Loucy (cell line): ENCODE data around the gene IER2.

ENCODE experiments used
- H2AFZ ChIP-seq: fragments of 200-600 bp; sonication (generic); 2 replicates; pipeline ENCODE4 v1.6.0; 2016; ENCODE audit warnings: antibody characterized with exemption, mild to moderate bottlenecking, low read length, moderate library complexity
- H3F3A ChIP-seq: fragments of 200-600 bp; 2 replicates; pipeline ENCODE4 v1.6.0; 2016; ENCODE audit warnings: antibody characterized with exemption, low read depth, mild to moderate bottlenecking
- H3K27me3 ChIP-seq: fragments of 200-600 bp; sonication (generic); 2 replicates; pipeline ENCODE4 v1.6.1; 2014; ENCODE audit warnings: low read length, mild to moderate bottlenecking; ENCODE audit not compliant: insufficient read depth, poor library complexity, severe bottlenecking
- H3K36me3 ChIP-seq: fragments of 200-600 bp; sonication (generic); 2 replicates; pipeline ENCODE4 v1.6.1; 2016; ENCODE audit warnings: low read length; ENCODE audit not compliant: insufficient read depth
- H3K4me1 ChIP-seq: fragments of 200-600 bp; sonication (generic); 2 replicates; pipeline ENCODE4 v1.5.1; 2014; ENCODE audit warnings: low read length, mild to moderate bottlenecking; ENCODE audit not compliant: insufficient read depth, poor library complexity, severe bottlenecking
- H3K4me2 ChIP-seq: fragments of 200-600 bp; sonication (generic); 2 replicates; pipeline ENCODE4 v1.6.0; 2014; ENCODE audit warnings: antibody characterized with exemption, low read length, low read depth, mild to moderate bottlenecking; ENCODE audit not compliant: poor library complexity, severe bottlenecking
- H3K4me3 ChIP-seq: fragments of 200-600 bp; sonication (generic); 2 replicates; pipeline ENCODE4 v1.5.1; 2014; ENCODE audit warnings: low read length, mild to moderate bottlenecking, mixed read lengths; ENCODE audit not compliant: poor library complexity, severe bottlenecking
- H3K79me2 ChIP-seq: fragments of 200-600 bp; sonication (generic); 2 replicates; pipeline ENCODE4 v1.6.1; 2014; ENCODE audit warnings: low read length; ENCODE audit not compliant: insufficient read depth
- H3K9ac ChIP-seq: fragments of 200-600 bp; sonication (generic); 2 replicates; pipeline ENCODE4 v1.6.0; 2014; ENCODE audit warnings: mild to moderate bottlenecking, low read depth, low read length, moderate library complexity; ENCODE audit not compliant: poor library complexity, severe bottlenecking
- H3K9me2 ChIP-seq: fragments of 200-600 bp; sonication (generic); replicated peaks from 2 replicates; pipeline ENCODE4 v1.6.1; 2016; ENCODE audit warnings: low read depth, low read length, mixed read lengths
- H3K9me3 ChIP-seq: fragments of 200-600 bp; sonication (generic); 2 replicates; pipeline ENCODE4 v1.6.1; 2014; ENCODE audit warnings: mild to moderate bottlenecking, antibody characterized with exemption, low read length, low read depth; ENCODE audit not compliant: insufficient read depth
- H4K20me1 ChIP-seq: fragments of 200-600 bp; sonication (generic); 2 replicates; pipeline ENCODE4 v1.6.0; 2014; ENCODE audit warnings: antibody characterized with exemption, low read length, mild to moderate bottlenecking; ENCODE audit not compliant: insufficient read depth, poor library complexity, severe bottlenecking
- EZH2phosphoT487 ChIP-seq: fragments of 200-600 bp; IDR thresholded peaks from 2 replicates; pipeline ENCODE4 v1.6.1; 2018; ENCODE audit warnings: antibody characterized with exemption, mild to moderate bottlenecking, moderate library complexity, borderline replicate concordance
- TF ChIP-seq, protein P1 (sequence below): fragments of 200-600 bp; sonication (generic); conservative IDR thresholded peaks from 2 replicates; pipeline ENCODE4 v1.5.1; 2014; ENCODE audit warnings: mild to moderate bottlenecking, antibody characterized with exemption, low read length

Gene IER2

DNA sequence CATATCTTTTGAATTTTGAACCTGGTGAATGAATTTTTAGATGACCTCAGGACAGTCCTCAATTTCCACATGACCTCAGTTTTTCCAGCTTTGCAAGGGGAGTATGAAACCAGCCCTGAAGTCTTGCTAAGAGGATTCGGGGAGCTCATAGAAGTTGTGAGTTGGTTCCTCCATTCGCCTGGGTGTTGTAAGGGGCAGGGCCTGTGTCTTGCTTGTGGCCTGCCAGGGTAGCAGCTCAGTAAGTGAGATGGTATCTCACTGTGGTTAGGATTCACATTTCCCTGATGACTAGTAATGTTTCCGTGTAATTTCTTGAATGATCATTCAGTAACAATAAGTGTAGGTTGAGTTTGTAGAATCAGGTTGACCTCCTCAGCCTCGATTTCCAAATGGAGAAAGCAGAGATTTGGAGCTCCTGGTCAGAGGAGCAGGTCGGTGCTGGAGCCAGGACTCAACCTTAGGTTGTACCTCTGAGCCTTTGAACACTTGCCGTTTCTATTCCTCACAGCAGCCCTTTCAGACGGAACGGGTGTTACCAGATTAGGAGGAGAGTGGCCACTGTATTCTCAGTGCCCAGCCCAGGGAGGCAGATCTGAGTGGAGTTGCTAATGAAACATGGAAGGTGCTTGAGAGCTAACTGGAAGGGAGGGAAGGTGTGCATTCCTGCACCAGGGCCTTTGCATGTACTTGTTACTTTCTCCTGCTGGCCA is 17.6 kb upstream of the IER2 start:
- Histone ChIP-seq H3K79me2 (peaks cover 67% of the 10 kb centered on the region), H3K27me3 (no peaks in the 10 kb centered on the region), H4K20me1 (peaks cover 50% of the 10 kb centered on the region), H3F3A (no peaks in the 10 kb centered on the region), H3K9me2 (no peaks in the 10 kb centered on the region), H3K4me3 (no peak overlapping the region), H3K4me1 (peaks cover 17% of the 10 kb centered on the region), H2AFZ (no peak overlapping the region), H3K9ac (peak overlapping the region; percentile 17), H3K9me3 (no peaks in the 10 kb centered on the region), H3K4me2 (peak overlapping the region; percentile 53), H3K36me3 (peaks cover 32% of the 10 kb centered on the region; the same call in 1 of the 2 replicates)
- no peak for TF ChIP-seq EZH2phosphoT487
- TF ChIP-seq, protein P1, sequence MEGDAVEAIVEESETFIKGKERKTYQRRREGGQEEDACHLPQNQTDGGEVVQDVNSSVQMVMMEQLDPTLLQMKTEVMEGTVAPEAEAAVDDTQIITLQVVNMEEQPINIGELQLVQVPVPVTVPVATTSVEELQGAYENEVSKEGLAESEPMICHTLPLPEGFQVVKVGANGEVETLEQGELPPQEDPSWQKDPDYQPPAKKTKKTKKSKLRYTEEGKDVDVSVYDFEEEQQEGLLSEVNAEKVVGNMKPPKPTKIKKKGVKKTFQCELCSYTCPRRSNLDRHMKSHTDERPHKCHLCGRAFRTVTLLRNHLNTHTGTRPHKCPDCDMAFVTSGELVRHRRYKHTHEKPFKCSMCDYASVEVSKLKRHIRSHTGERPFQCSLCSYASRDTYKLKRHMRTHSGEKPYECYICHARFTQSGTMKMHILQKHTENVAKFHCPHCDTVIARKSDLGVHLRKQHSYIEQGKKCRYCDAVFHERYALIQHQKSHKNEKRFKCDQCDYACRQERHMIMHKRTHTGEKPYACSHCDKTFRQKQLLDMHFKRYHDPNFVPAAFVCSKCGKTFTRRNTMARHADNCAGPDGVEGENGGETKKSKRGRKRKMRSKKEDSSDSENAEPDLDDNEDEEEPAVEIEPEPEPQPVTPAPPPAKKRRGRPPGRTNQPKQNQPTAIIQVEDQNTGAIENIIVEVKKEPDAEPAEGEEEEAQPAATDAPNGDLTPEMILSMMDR: no peak

DNA sequence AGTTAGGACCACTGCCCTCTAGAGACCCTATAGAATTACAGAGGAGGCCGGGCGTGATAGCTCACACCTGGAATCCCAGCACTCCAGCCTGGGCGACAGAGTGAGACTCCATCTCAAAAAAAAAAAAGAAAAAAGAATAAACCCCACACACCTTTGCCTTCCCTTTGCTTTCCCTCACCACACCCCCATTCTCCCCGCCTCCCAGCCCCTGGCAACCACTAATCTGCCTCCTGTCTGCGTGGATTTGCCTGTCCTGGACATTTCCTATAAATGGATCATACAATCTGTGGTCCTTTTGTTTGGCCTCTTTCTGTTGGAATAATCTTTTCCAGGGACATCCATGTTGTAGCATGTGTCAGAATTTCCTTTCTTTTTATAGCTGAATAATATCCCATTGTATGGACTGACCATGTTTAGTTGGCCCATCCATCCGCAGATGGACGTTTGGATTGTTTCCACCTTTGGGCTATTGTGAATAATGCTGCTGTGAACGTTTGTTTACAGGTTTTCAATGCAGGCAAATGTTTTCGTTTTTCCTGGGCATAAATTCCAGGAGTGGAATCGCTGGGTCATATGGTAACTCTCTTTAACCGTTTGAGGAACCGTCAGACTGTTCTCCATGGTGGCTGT is 16.9 kb upstream of the IER2 start:
- H3K27me3 ChIP-seq: no peaks in the 10 kb centered on the region
- TF ChIP-seq EZH2phosphoT487: no peak
- TF ChIP-seq, protein P1: no peak
- peaks cover 43% of the 10 kb centered on the region for H4K20me1 ChIP-seq
- H3K4me3 ChIP-seq: no peak overlapping the region
- peaks cover 14% of the 10 kb centered on the region for H3K4me1 ChIP-seq
- no peak overlapping the region for H2AFZ ChIP-seq
- no peaks in the 10 kb centered on the region for H3K9me2 ChIP-seq
- H3K36me3 ChIP-seq: peaks cover 39% of the 10 kb centered on the region; the same call in 1 of the 2 replicates
- H3K9ac ChIP-seq: no peak overlapping the region
- no peaks in the 10 kb centered on the region for H3K9me3 ChIP-seq
- H3K79me2 ChIP-seq: peaks cover 59% of the 10 kb centered on the region
- no peaks in the 10 kb centered on the region for H3F3A ChIP-seq
- peak overlapping the region; percentile 53 for H3K4me2 ChIP-seq

DNA sequence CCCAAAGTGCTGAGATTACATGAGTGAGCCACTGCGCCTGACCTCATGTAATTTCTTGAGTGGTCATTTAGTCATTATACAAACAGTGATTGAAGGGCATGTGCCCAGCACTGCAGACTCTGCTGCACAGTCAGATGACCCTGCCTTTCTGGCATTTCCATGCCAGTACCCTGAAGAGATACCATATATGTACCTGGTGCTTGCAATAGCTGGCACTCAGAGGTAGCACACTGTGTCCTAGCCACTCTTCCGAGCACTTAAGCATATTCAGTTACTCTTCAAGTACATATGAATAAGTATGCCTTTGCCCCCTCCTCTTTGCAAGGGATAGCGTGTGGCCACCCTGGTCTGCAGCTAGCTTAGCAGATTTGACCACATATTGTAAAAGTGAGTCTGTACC is 15.6 kb upstream of the IER2 start:
- Histone ChIP-seq H3K4me2 (no peak overlapping the region), H3K27me3 (no peaks in the 10 kb centered on the region), H4K20me1 (peaks cover 32% of the 10 kb centered on the region), H3K9ac (no peak overlapping the region), H3K9me3 (no peaks in the 10 kb centered on the region), H3K36me3 (peaks cover 46% of the 10 kb centered on the region; the same call in 1 of the 2 replicates), H3K79me2 (peaks cover 47% of the 10 kb centered on the region), H2AFZ (no peak overlapping the region), H3K4me1 (peaks cover 14% of the 10 kb centered on the region), H3K4me3 (no peak overlapping the region), H3K9me2 (no peaks in the 10 kb centered on the region), H3F3A (no peaks in the 10 kb centered on the region)
- TF ChIP-seq, protein P1: no peak
- TF ChIP-seq EZH2phosphoT487: no peak
